ENCODE measurements around the gene GORASP2.

DNA sequence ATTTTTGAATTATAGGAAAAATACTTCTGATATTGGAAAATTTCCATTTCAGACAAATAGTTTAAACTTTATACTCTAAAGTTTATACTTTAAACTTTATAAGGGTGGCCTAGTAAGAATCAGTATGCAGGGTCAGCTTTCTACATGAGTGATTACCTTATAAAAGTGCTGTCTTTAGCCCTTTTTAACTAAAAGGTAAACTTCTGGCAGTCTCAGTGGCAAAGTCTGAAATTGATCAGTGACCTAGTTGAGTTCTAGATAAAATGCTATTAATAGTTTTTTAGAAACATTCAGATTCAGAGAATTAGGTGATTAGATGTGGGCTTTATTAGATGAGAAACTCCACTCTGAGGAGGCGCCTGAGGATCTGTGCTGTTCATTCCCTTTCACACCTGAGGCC, 15.5 kb downstream of the GORASP2 start:
- TF ChIP-seq CTCF (IDR thresholded peaks at IDR 0.05) (no peak), POLR2A (IDR thresholded peaks at IDR 0.05) (no peak)
